ENCODE measurements around the gene CALML4.
"Not testable (repeated sequence)": the region's sequence is repeated elsewhere in the genome, so short reads cannot be mapped to it uniquely, and the experiment has no call there.

CALML4 gene

DNA sequence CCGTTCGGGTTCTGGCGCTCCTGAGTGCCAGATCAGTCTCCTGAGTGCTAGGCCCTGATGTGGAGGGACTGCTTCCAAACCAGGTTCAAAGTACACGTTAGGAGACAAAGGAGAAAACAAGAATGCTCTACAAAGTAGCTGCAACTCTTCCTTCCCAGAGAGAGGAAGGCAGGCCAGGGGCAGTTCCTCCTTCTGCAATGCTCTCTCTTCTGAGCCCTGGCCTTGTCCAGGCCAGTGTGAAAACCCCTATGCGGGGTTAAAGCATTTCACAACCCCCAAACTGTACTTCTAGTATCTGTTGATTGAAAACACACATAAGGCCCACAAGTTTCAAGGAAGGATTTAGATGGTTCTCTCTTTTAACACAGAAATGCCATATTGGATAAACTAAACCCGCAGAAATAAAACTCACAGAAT, 9.7 kb upstream of the CALML4 start:
- TF ChIP-seq CTCF (IDR thresholded peaks at IDR 0.05), result no peak
- Histone ChIP-seq H3K4me1 (no peaks in the 10 kb centered on the region), H3K27me3 (ENCODE audit: control insufficient read depth, insufficient read depth, low read length) (no peaks in the 10 kb centered on the region), H2AFZ (no peak overlapping the region), H3K9me3 (ENCODE audit: control insufficient read depth, low read length) (no peaks in the 10 kb centered on the region), H3K9ac (no peak overlapping the region), H3K4me2 (ENCODE audit: low read length) (no peak overlapping the region), H3K79me2 (no peaks in the 10 kb centered on the region), H3K4me3 (ENCODE audit: low read depth, low read length) (no peak overlapping the region), H3K27ac (no peak overlapping the region), H3K36me3 (ENCODE audit: control insufficient read depth, insufficient read depth, low read length) (no peaks in the 10 kb centered on the region)

DNA sequence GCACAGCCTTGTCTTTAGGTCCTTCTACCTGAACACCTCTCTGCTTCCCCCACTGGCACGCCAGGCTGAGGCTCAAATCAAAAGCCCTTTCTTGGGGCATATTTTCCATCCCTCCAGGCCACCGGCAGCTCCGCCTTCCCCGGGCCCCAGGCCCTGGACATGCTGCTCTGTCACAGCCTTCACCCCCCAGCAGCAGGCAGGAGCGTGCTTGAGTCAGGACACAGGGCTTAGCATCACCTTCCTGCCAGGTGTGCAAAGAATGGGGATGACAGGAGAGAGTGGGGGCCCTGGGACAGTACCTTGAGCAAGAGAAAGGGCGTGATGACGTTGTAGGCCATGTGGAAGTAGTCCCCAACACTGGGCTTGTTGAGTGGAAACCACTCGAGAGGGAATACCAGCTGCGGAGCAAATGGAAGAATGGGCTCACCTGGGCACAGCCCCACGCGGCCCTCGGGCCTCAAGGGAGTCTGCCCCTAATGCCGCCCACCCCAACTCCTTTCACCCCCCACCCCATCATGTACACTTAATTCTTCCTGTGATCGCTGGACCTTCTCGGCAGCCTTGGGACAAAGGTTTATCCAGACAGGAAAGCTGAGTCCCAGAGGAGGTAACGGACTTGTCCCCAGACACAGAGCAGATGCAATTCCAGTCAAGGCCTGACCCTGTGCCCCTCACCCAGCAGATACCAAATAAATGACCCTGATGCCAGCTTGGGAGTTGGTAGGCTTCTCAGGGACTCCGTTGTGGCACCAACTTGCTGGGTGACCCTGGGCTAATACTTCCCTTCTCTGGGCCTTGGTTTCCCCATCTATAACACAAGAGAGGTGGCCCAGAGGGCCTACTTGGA, 9.1 kb upstream of the CALML4 start:
- Histone ChIP-seq H3K9ac (no peak overlapping the region), H3K27ac (no peak overlapping the region), H3K4me2 (ENCODE audit: low read length) (no peak overlapping the region), H3K4me3 (ENCODE audit: low read depth, low read length) (no peak overlapping the region), H3K27me3 (ENCODE audit: control insufficient read depth, insufficient read depth, low read length) (no peaks in the 10 kb centered on the region), H3K4me1 (no peaks in the 10 kb centered on the region), H3K36me3 (ENCODE audit: control insufficient read depth, insufficient read depth, low read length) (no peaks in the 10 kb centered on the region), H2AFZ (no peak overlapping the region), H3K79me2 (no peaks in the 10 kb centered on the region), H3K9me3 (ENCODE audit: control insufficient read depth, low read length) (no peaks in the 10 kb centered on the region)
- TF ChIP-seq CTCF (IDR thresholded peaks at IDR 0.05), result no peak

- not testable (repeated sequence) for H3K9ac ChIP-seq; H3K4me3 ChIP-seq (ENCODE audit: low read depth, low read length); H3K79me2 ChIP-seq; H3K27ac ChIP-seq; H2AFZ ChIP-seq; H3K27me3 ChIP-seq (ENCODE audit: control insufficient read depth, insufficient read depth, low read length); H3K36me3 ChIP-seq (ENCODE audit: control insufficient read depth, insufficient read depth, low read length); H3K9me3 ChIP-seq (ENCODE audit: control insufficient read depth, low read length); H3K4me2 ChIP-seq (ENCODE audit: low read length); H3K4me1 ChIP-seq
Observed at GRCh38 chr15:68213491-68213845, 8.3 kb upstream of the CALML4 start.

GRCh38 chr15:68211656-68212320, 6.7 kb upstream of the CALML4 start:
- Histone ChIP-seq H3K9ac (no peak overlapping the region), H3K4me2 (ENCODE audit: low read length) (no peak overlapping the region), H2AFZ (no peak overlapping the region), H3K27ac (no peak overlapping the region), H3K79me2 (no peaks in the 10 kb centered on the region), H3K27me3 (ENCODE audit: control insufficient read depth, insufficient read depth, low read length) (no peaks in the 10 kb centered on the region), H3K36me3 (ENCODE audit: control insufficient read depth, insufficient read depth, low read length) (no peaks in the 10 kb centered on the region), H3K4me3 (ENCODE audit: low read depth, low read length) (no peak overlapping the region), H3K9me3 (ENCODE audit: control insufficient read depth, low read length) (no peaks in the 10 kb centered on the region), H3K4me1 (no peaks in the 10 kb centered on the region)
- no peak for TF ChIP-seq CTCF (IDR thresholded peaks at IDR 0.05)

- TF ChIP-seq CTCF (IDR thresholded peaks at IDR 0.05), result peak; percentile 50
- H3K27ac ChIP-seq, result no peak overlapping the region
Observed at GRCh38 chr15:68210821-68211655, 5.9 kb upstream of the CALML4 start.

More at GRCh38 chr15:68210821-68211655, 5.9 kb upstream of the CALML4 start:
- H3K4me2 ChIP-seq (ENCODE audit: low read length), result no peak overlapping the region
- no peaks in the 10 kb centered on the region for H3K27me3 ChIP-seq (ENCODE audit: control insufficient read depth, insufficient read depth, low read length)
- no peaks in the 10 kb centered on the region for H3K9me3 ChIP-seq (ENCODE audit: control insufficient read depth, low read length)
- H2AFZ ChIP-seq, result no peak overlapping the region
- H3K9ac ChIP-seq, result no peak overlapping the region
- no peak overlapping the region for H3K4me3 ChIP-seq (ENCODE audit: low read depth, low read length)
- no peaks in the 10 kb centered on the region for H3K36me3 ChIP-seq (ENCODE audit: control insufficient read depth, insufficient read depth, low read length)
- no peaks in the 10 kb centered on the region for H3K79me2 ChIP-seq
- H3K4me1 ChIP-seq, result no peaks in the 10 kb centered on the region

Data from parathyroid adenoma (tissue), 2 donors.